Renal cortex interstitium (tissue), 11 donors: ENCODE measurements around the gene MEA1. TPM values are rescaled to one million over a fixed set of nuclear protein-coding genes. Genes with fewer than 3 reads are reported as not detected.
"Not testable (repeated sequence)": the region's sequence is repeated elsewhere in the genome, so short reads cannot be mapped to it uniquely, and the experiment has no call there.

Experiments used
- DNase-seq, 11 donors: peaks; one replicate each; pipeline ENCODE4 v3.0.0-alpha.2; 2013; ENCODE audit warnings: low read depth in 9 of 11, low spot score in 4 of 11; ENCODE audit errors: extremely low read depth in 1 of 11
- polyA plus RNA-seq, 3 donors: library from polyadenylated mRNA; unstranded; fragments of 120-200 nt; gene quantifications; one replicate each; pipeline ENCODE4 v1.2.1, GENCODE V29; 2013; ENCODE audit not compliant: insufficient read length in 3 of 3

The MEA1 gene
- polyA plus RNA-seq, 3 donors = 80.8 to 98.4 (median 81.0) TPM

- DNase-seq = no peak
Observed at GRCh38 chr6:43052225-43052841, 38.6 kb upstream of the MEA1 start.

- no peak for DNase-seq
Observed at GRCh38 chr6:43050981-43051380, 37.2 kb upstream of the MEA1 start.

- DNase-seq = no peak
Observed at GRCh38 chr6:43047998-43048397, 34.3 kb upstream of the MEA1 start.

GRCh38 chr6:43045371-43045930 is 31.7 kb upstream of the MEA1 start:
- DNase-seq = no peak

- DNase-seq = no peak
Observed at GRCh38 chr6:43043310-43043709, 29.6 kb upstream of the MEA1 start.

- DNase-seq = not testable (repeated sequence)
Observed at GRCh38 chr6:43041475-43041874, 27.7 kb upstream of the MEA1 start.

- no peak for DNase-seq
Observed at GRCh38 chr6:43040542-43041257, 27.0 kb upstream of the MEA1 start.

GRCh38 chr6:43038727-43039126 is 25.0 kb upstream of the MEA1 start:
- DNase-seq = no peak

GRCh38 chr6:43037706-43038105 is 24.0 kb upstream of the MEA1 start:
- DNase-seq = no peak

GRCh38 chr6:43037197-43037596 is 23.5 kb upstream of the MEA1 start:
- no peak for DNase-seq

GRCh38 chr6:43036712-43037111 is 23.0 kb upstream of the MEA1 start:
- DNase-seq = no peak

GRCh38 chr6:43035495-43036194 is 21.9 kb upstream of the MEA1 start:
- no peak for DNase-seq

- no peak for DNase-seq
Observed at GRCh38 chr6:43034190-43034525, 20.4 kb upstream of the MEA1 start.

- no peak for DNase-seq
Observed at GRCh38 chr6:43033496-43034189, 19.9 kb upstream of the MEA1 start.

GRCh38 chr6:43032326-43032725 is 18.6 kb upstream of the MEA1 start:
- no peak for DNase-seq

GRCh38 chr6:43029120-43029519 is 15.4 kb upstream of the MEA1 start:
- DNase-seq = no peak

- no peak for DNase-seq
Observed at GRCh38 chr6:43026365-43026764, 12.6 kb upstream of the MEA1 start.

GRCh38 chr6:43024436-43024835 is 10.7 kb upstream of the MEA1 start:
- DNase-seq = no peak

GRCh38 chr6:43021270-43022047 is 7.7 kb upstream of the MEA1 start, which contains the start of gene RRP36:
TSS of gene RRP36 (plus strand) at chr6:43021623. CDS start at chr6:43021655, 32 bp downstream.
- DNase-seq = peak in 10 of 11 donors; percentile 13 to 71 (median 60)
